Keratinocyte (primary cell): ENCODE data around the gene PDE8A.

Experiments used
- EZH2 ChIP-seq: IDR thresholded peaks from one replicate; pipeline ENCODE4 v1.6.1; 2012; ENCODE audit warnings: inconsistent platforms, mild to moderate bottlenecking, low read length, moderate library complexity
- TF ChIP-seq, protein P1 (sequence below), 3 experiments: IDR thresholded peaks in 1 of 3; conservative IDR thresholded peaks in 1 of 3; optimal IDR thresholded peaks in 1 of 3; 2 replicates in 2 of 3; 3 replicates in 1 of 3; pipeline versions ENCODE3 to v1.5.1; 2011; ENCODE audit warnings: low read length in 3 of 3, mild to moderate bottlenecking in 3 of 3, moderate library complexity in 2 of 3, control low read depth in 1 of 3, inconsistent platforms in 1 of 3; ENCODE audit not compliant: insufficient read depth in 2 of 3; ENCODE audit errors: extremely low read depth in 1 of 3

DNA sequence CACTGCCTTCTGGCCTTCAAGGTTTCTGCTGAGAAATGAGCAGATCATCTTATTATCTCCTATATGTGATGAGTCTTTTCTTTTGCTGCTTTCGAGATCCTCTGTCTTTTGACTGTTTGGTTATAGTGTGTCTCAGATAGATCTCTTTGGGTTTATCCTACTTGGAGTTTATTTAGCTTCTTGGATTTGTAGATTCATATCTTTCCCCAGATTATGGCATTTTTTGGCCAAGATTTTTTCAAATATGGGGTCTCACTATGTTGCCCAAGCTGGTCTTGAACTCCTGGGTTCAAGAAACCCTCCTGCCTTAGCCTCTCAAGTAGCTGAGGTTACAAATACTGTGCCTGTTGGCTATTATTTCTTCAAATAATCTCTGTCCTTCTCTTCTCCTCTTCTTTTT lies 150.3 kb downstream of the PDE8A start:
- TF ChIP-seq, protein P1, sequence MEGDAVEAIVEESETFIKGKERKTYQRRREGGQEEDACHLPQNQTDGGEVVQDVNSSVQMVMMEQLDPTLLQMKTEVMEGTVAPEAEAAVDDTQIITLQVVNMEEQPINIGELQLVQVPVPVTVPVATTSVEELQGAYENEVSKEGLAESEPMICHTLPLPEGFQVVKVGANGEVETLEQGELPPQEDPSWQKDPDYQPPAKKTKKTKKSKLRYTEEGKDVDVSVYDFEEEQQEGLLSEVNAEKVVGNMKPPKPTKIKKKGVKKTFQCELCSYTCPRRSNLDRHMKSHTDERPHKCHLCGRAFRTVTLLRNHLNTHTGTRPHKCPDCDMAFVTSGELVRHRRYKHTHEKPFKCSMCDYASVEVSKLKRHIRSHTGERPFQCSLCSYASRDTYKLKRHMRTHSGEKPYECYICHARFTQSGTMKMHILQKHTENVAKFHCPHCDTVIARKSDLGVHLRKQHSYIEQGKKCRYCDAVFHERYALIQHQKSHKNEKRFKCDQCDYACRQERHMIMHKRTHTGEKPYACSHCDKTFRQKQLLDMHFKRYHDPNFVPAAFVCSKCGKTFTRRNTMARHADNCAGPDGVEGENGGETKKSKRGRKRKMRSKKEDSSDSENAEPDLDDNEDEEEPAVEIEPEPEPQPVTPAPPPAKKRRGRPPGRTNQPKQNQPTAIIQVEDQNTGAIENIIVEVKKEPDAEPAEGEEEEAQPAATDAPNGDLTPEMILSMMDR (optimal IDR thresholded peaks at IDR 0.05 in 1 of 3, IDR thresholded peaks at IDR 0.05 in 1 of 3, conservative IDR thresholded peaks at IDR 0.05 in 1 of 3; ENCODE audit: extremely low read depth in 1 of 3, insufficient read depth in 2 of 3, low read length in 3 of 3), result no peak
- no peak for TF ChIP-seq EZH2
